Measurements from ENCODE around the gene C12orf43.
A peak's percentile ranks its signal among the peaks of the same experiment; 100 is the strongest.

Gene C12orf43

DNA sequence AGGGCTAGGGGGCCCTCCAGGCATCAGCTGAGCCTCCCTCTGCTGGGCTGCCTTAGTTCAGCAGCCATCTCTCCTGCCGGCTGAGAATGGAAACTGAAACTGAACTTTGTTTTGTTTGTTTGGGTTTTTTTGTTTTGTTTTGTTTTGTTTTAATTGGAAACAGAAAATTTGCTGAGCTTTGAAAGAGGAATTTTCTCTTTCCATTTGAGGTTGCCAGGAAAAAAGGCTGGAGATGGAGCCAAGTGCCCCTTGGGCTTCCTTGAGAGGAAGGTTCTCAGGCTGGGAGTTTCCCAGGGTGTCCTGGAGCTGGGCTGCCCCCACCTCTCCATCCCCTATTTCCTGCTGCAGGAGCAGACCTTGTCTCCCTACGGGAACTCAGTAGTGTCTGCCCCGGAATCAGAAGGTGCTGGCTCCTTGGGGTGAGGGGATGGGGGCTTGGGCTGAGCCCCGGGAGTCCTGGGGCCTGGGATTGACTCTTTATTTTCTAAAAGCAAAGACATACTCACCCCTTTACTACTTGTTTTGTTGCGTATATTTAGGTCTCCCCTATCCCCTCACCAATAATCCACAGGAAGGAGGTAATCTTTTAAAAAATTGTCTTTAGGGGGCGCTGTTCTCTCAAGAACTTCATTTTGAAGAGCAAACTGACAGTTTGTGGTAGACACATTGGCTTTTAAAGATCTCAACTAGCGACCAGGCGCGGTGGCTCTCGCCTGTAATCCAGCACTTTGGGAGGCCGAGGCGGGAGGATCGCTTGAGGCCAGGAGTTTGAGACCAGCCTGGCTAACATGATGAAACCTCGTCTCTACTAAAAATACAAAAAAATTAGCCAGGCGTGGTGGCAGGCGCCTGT, 44.1 kb upstream of the C12orf43 start:
- Histone ChIP-seq H3K36me3 (ENCODE audit: control insufficient read depth, low read length) (no peaks in the 10 kb centered on the region), H3K4me3 (ENCODE audit: low read length) (peak overlapping the region; percentile 71), H3K4me2 (ENCODE audit: low read length) (peak overlapping the region; percentile 89), H3F3A (ENCODE audit: control insufficient read depth, insufficient read depth) (no peaks in the 10 kb centered on the region), H3K27me3 (ENCODE audit: control insufficient read depth, low read length) (peaks cover 7% of the 10 kb centered on the region; the same call in 1 of the 2 replicates), H3K4me1 (ENCODE audit: control insufficient read depth, low read length) (peaks cover 11% of the 10 kb centered on the region), H3K27ac (ENCODE audit: low read depth, low read length) (no peak overlapping the region), H4K20me1 (ENCODE audit: control insufficient read depth, insufficient read depth, low read depth, low read length) (no peaks in the 10 kb centered on the region), H3K9me3 (ENCODE audit: control insufficient read depth, insufficient read depth, low read length) (no peaks in the 10 kb centered on the region), H3K9me2 (replicated peaks; ENCODE audit: control insufficient read depth, low read length) (no peaks in the 10 kb centered on the region), H3K79me2 (ENCODE audit: control insufficient read depth, low read length) (no peaks in the 10 kb centered on the region)
- TF ChIP-seq, protein P1, sequence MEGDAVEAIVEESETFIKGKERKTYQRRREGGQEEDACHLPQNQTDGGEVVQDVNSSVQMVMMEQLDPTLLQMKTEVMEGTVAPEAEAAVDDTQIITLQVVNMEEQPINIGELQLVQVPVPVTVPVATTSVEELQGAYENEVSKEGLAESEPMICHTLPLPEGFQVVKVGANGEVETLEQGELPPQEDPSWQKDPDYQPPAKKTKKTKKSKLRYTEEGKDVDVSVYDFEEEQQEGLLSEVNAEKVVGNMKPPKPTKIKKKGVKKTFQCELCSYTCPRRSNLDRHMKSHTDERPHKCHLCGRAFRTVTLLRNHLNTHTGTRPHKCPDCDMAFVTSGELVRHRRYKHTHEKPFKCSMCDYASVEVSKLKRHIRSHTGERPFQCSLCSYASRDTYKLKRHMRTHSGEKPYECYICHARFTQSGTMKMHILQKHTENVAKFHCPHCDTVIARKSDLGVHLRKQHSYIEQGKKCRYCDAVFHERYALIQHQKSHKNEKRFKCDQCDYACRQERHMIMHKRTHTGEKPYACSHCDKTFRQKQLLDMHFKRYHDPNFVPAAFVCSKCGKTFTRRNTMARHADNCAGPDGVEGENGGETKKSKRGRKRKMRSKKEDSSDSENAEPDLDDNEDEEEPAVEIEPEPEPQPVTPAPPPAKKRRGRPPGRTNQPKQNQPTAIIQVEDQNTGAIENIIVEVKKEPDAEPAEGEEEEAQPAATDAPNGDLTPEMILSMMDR (IDR thresholded peaks at IDR 0.05; ENCODE audit: low read depth, low read length, poor library complexity, severe bottlenecking) = peak; percentile 59
- no peak for TF ChIP-seq EZH2phosphoT487 (IDR thresholded peaks at IDR 0.05; ENCODE audit: borderline replicate concordance, low read length)

DNA sequence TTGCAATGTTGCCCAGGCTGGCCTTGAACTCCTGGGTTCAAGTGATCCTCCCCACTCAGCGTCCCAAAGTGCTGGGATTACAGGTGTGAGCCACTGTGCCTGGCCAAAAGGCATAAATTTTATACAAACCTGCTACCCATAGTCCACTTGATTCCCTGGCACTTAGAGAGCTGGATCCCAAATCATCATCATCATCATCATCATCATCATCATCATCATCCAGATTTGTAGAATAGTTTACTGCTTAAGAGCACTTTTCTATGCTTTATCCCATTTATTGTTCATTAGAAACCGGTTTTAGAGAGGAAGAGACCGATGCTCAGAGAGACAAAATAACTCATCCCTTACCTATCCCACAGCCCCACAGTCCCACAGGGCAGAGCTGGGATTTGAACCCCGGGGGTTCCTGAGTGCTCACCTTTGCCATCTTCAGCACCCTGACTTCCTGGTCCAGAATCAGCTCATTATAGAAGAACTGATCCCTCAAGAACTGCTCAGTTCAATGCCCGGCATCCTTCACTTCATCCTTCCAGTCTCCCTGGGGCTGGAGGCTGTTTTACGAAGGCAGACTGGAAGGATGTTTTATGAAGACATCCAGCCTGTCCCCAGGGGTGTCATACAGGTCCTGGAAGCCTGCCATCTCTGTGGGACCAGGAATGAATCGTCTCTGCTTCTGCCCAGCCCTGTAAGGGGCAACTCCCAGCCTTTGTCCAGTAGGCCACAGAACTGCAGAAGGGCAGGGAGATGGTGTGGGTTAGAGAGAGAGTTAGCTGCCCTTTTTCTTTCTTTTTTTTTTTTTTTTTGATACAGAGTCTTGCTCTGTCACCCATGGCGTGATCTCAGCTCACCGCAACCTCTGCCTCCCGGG, 43.0 kb upstream of the C12orf43 start:
- Histone ChIP-seq H3K4me1 (ENCODE audit: control insufficient read depth, low read length) (peaks cover 11% of the 10 kb centered on the region), H3K27ac (ENCODE audit: low read depth, low read length) (no peak overlapping the region), H3K36me3 (ENCODE audit: control insufficient read depth, low read length) (no peaks in the 10 kb centered on the region), H3K9me2 (replicated peaks; ENCODE audit: control insufficient read depth, low read length) (no peaks in the 10 kb centered on the region), H3K27me3 (ENCODE audit: control insufficient read depth, low read length) (peaks cover 7% of the 10 kb centered on the region; the same call in 1 of the 2 replicates), H3F3A (ENCODE audit: control insufficient read depth, insufficient read depth) (no peaks in the 10 kb centered on the region), H3K4me2 (ENCODE audit: low read length) (peak overlapping the region; percentile 89; the same call in 1 of the 2 replicates), H4K20me1 (ENCODE audit: control insufficient read depth, insufficient read depth, low read depth, low read length) (no peaks in the 10 kb centered on the region), H3K4me3 (ENCODE audit: low read length) (no peak overlapping the region), H3K9me3 (ENCODE audit: control insufficient read depth, insufficient read depth, low read length) (no peaks in the 10 kb centered on the region), H3K79me2 (ENCODE audit: control insufficient read depth, low read length) (no peaks in the 10 kb centered on the region)
- no peak for TF ChIP-seq EZH2phosphoT487 (IDR thresholded peaks at IDR 0.05; ENCODE audit: borderline replicate concordance, low read length)
- TF ChIP-seq, protein P1 (IDR thresholded peaks at IDR 0.05; ENCODE audit: low read depth, low read length, poor library complexity, severe bottlenecking) = no peak

DNA sequence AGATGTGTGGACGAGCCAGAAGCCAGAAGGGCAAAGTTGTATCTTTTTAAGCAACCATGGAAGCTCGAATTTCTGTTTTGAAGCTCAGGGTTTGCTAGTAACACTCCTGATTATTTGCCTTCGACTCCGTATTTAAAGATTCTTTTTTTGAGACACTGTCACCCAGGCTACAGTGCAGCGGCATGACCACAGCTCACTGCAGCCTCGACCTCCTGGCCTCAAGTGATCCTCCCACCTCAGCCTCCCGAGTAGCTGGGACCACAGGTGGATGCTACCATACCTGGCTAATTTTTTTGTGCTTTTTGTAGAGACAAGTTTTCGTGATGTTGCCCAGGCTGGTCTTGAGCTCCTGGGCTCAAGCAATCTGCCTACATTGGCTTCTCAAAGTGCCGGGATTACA, 41.5 kb upstream of the C12orf43 start:
- no peak overlapping the region for H3K4me3 ChIP-seq (ENCODE audit: low read length)

More for the DNA sequence above, 41.5 kb upstream of the C12orf43 start:
- Histone ChIP-seq H3K9me2 (replicated peaks; ENCODE audit: control insufficient read depth, low read length) (no peaks in the 10 kb centered on the region), H3F3A (ENCODE audit: control insufficient read depth, insufficient read depth) (no peaks in the 10 kb centered on the region), H3K4me1 (ENCODE audit: control insufficient read depth, low read length) (peaks cover 11% of the 10 kb centered on the region), H3K9me3 (ENCODE audit: control insufficient read depth, insufficient read depth, low read length) (no peaks in the 10 kb centered on the region), H3K36me3 (ENCODE audit: control insufficient read depth, low read length) (no peaks in the 10 kb centered on the region), H3K79me2 (ENCODE audit: control insufficient read depth, low read length) (no peaks in the 10 kb centered on the region), H4K20me1 (ENCODE audit: control insufficient read depth, insufficient read depth, low read depth, low read length) (no peaks in the 10 kb centered on the region), H3K27me3 (ENCODE audit: control insufficient read depth, low read length) (peaks cover 7% of the 10 kb centered on the region; the same call in 1 of the 2 replicates), H3K4me2 (ENCODE audit: low read length) (no peak overlapping the region), H3K27ac (ENCODE audit: low read depth, low read length) (no peak overlapping the region)
- TF ChIP-seq, protein P1 (IDR thresholded peaks at IDR 0.05; ENCODE audit: low read depth, low read length, poor library complexity, severe bottlenecking) = no peak
- TF ChIP-seq EZH2phosphoT487 (IDR thresholded peaks at IDR 0.05; ENCODE audit: borderline replicate concordance, low read length) = no peak

All from DOHH2 (cell line).